Hepatocyte (in vitro differentiated cells): Measurements from ENCODE around the gene G6PC2.

Experiments used
- CTCF ChIP-seq: fragments of 200-600 bp; sonication (generic); IDR thresholded peaks from 2 replicates; pipeline ENCODE4 v1.5.1; 2016; ENCODE audit warnings: antibody characterized with exemption, mild to moderate bottlenecking; ENCODE audit not compliant: poor library complexity
- EZH2phosphoT487 ChIP-seq: fragments of 200-600 bp; sonication (generic); IDR thresholded peaks from one replicate; pipeline ENCODE4 v1.6.1; 2018; ENCODE audit warnings: antibody characterized with exemption, mild to moderate bottlenecking, low read depth, moderate library complexity; ENCODE audit not compliant: unreplicated experiment, severe bottlenecking

- no peak for TF ChIP-seq CTCF
- no peak for TF ChIP-seq EZH2phosphoT487
These were observed 11.5 kb upstream of the G6PC2 start for GRCh38 chr2:168889635-168890005.
